HG03135 (cell line): ENCODE data around the gene SHISA4.
"Not testable (repeated sequence)": the region's sequence is repeated elsewhere in the genome, so short reads cannot be mapped to it uniquely, and the experiment has no call there.

Experiments used
- ATAC-seq: cut with Tn5 transposase; IDR thresholded peaks from one replicate; pipeline ENCODE4 v1.9.1; 2021; ENCODE audit warnings: mild to moderate bottlenecking, moderate library complexity; ENCODE audit not compliant: unreplicated experiment

Gene SHISA4

DNA sequence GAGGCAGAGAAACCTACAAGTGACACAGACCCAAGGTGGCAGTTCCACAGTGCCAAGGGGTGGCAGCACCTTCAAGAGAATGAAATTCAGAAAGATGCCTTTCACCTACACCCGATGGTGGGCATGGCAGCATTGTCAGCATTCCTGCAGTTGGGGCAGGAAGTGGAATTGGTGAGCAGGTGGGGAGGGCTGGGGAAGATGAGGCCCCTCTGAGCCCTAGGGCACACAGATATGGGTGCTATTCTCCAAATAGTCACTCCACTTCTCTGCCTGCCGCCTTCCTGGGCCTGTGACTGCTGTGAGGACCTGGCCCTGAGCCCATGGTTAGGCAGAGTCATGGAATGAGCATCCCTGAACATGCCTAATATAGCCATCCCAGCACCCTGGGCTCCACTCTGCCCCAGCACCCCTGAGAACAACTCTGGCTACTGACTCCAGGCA lies 8.3 kb downstream of the SHISA4 start:
- no peak for ATAC-seq

DNA sequence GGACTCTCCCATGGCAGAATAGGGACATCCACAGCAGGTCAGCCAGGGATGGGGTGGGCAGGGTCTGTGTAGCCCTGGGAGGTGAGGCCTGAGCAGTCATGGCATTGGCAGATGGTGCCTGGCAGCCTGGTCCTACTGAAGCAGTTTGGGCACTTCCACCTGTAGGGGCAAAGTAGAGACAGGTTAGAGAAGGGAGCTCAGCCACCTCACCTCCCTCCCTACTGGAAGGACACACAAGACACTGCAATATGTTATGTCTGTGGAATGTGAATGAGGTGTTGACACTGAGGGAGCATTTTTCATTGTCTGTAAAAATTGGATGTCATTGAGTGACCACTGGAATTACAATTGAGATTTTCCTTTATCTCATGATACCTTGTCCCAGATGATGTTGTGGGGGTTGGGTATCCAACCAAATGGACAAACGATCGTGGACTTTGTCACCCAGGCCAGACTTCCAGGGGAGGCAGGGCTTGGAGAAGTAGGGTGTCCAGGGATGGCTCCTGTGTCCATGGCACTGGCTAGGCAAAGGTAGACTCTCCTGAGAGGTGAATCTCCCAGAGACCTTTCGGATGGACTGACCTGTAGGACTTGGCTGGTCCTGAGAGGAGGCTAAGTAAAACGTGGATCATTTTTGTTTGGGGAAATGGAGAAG lies 9.7 kb downstream of the SHISA4 start:
- no peak for ATAC-seq

- no peak for ATAC-seq
Measured at GRCh38 chr1:201898992-201899391, 10.3 kb downstream of the SHISA4 start.

- no peak for ATAC-seq
Measured at GRCh38 chr1:201899683-201900429, 11.2 kb downstream of the SHISA4 start.

DNA sequence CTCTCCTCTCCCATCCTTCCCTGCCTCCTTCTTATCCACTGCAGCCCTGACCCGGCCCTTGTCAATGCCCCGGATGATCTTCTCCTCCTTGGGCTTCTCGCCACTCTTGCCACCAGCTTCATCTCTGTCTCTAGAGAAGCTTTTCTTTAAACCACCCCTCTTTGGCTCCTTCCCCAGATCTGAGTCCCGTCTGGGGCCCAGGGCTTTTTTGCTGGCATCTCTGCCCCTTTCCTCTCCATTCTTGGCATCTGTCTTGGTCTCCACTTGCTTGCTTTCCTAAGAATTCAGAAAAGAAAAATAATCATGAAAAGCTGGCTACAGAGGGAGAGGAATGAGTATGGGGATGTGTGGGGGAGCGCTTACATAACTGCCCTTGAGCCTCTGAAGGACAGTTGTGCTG lies 11.8 kb downstream of the SHISA4 start:
- no peak for ATAC-seq

- not testable (repeated sequence) for ATAC-seq
Measured at GRCh38 chr1:201901036-201901435, 12.3 kb downstream of the SHISA4 start.

GRCh38 chr1:201902198-201902597 lies 13.5 kb downstream of the SHISA4 start:
- ATAC-seq = no peak

DNA sequence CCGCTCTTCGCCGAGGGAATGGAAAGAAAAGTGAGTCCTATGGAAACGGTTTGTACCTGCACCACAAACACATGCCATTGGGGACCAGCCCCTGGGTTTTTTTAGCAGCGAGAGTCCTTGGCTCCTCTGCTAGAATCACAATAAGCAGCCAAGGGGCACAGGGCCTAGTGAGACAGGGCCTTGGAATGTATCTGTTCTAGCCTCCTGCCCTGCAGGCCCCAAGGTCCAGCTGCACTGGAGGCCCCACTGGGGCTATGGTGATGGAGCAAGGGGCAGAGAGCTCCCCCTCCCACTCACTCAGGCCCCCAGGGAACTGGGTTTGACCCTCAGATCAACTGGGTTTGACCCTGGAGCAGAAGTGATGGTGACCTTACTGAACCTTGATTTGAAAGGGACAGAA lies 14.4 kb downstream of the SHISA4 start:
- no peak for ATAC-seq

GRCh38 chr1:201904579-201904978 lies 15.9 kb downstream of the SHISA4 start:
- ATAC-seq = no peak

DNA sequence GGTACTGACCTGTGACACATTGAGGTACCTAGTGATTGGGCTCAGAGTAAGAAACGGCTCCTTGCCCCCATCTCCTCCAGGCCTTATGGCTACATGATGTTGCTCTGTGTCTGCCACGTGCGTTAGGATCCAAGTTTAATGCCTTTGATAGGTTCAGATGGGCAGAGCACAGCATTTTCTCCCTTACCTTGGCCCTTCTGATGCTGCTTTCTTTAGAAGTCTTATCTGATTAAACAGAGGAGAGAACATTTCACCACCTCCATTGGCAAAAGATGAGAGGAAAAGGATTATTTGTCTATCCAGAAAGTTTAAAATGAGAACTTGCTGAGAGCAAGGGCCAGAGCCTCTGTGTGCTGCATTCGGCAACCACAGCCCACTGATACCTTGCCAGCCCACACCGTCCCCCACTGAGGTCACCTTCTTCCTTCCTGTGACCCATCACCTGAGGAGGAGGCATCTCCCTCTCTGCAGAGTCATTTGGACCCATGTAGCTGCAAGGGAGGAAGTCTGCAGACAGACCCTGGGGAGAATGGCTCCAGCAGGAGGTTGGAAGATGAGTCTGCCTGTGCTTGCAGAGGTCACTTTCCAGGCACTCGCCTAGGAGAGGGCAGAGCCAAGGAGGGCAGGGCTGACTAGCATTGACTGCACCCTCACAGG lies 16.7 kb downstream of the SHISA4 start:
- no peak for ATAC-seq

- no peak for ATAC-seq
Measured at GRCh38 chr1:201906336-201906735, 17.6 kb downstream of the SHISA4 start.

- ATAC-seq = no peak
Measured at GRCh38 chr1:201907621-201908020, 18.9 kb downstream of the SHISA4 start.

DNA sequence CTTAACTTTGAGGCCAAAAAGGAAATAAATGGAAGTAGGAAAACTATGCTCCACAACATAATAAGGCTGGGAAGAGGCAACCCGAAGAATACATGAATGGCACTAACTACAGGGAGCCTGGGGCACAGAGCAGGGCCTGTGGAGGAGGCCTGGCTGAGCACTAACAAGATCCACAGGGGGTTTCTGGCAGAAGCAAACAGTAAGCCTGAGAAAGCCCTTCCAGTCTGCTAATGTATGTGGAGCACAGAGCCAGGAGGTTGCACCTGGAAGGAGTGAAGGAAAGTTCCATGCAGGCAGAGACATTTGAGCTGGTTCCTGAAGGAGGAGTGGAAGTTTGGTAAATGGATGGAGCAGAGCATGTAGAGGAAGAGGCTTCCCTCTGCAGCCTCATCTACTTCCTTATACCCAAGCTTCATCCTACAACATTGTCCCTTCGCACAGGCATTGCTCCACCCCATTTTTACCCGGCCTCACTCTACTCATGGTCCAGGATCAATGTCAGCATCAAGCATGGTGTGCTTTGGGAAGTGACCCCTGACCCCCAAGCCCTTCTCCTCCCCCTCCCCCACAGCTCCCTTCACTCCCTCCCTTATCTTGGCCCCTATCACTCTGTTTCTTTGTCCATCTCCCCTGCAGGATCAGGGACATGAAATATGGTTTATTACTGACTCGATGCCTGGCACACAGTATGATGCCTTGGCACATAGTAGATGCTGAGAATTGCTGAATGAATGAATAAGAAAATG lies 23.3 kb downstream of the SHISA4 start:
- ATAC-seq = no peak

DNA sequence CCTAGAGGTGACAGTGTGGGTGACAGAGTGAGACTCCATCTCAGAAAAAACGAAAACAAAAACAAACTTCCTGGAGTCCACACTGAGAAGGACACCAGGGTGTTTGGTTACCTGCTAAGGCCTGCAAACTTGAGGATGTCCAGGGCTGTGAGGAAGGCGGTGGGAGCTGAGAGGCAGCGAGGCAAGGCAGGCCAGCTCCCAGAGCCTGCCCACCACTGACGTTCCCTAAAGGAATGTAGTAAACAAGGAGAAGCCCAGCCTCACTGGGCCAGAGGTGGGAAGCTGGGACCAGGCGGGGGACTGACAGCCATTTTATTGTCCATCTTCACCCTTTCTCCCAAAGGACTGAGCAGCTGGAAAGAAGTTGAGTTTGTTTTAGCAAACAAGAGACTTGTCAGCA lies 24.1 kb downstream of the SHISA4 start:
- ATAC-seq = no peak

DNA sequence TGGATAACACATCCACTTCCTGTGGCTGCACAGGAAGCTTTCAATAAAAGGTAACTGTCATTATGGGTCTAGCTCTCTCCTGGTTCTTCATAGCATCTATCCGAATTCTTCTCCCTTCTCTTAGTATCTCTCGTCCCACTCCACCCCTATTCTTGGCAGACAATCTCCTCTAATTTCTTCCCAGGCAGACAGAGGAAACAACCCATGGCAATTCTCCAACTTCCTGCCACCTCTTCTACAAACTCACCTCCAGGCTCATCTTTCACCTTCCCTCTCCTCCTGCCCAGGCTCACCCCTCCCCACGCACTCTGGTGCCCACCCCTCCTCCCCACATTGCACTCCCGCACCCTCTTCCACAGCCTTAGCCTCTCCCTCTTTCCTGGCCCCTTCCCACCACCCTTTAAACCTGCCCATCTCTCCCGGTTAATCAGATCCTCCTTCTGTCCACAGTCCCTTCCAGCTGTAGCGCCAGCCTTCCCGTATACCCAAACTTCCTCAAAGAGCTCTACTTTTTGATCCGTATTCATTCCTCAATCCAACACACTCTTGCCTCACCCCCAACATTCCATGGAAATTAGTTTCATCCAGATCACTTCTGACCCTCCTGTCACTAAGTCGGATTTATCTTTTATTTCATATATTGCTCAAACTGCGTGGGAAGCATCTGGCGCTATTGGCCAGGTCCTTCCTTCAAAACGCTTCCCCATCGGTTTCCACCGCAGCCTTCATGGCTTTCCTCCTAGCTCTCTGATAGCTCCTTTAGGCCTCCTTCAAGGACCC lies 25.9 kb downstream of the SHISA4 start:
- ATAC-seq = no peak

GRCh38 chr1:201916649-201917249 lies 28.1 kb downstream of the SHISA4 start:
- no peak for ATAC-seq

DNA sequence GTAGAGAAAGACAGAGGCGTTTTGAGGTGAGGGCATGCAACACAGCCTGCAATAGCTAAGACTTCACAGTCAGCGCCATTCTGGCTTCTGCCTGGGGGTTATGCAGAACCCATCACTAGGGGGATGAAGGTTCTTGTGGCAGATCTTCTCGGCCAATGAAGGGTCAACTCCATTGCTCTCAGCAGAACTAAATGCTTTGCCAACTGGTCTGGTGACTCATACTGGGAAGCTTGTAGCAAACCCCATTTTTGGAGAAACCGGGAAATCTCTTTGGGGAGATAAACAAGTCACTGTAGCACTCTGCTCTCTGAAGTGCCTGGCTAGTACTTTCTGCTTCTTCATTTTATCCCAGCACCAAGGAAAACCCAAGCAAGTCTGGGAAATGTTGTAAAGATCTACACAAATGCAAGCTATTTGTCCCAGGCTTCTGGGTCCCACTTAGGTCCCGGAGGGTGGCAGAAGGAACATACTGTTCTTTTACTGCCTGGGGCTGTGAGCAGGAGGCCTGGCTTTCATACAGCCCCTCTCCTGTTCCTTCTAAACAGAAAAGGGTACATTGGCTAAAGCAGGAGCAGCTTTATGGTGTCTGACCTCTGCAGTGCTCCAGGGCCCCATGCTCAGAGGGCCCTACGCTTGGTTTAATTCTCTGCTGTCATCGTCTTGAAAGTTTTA lies 28.8 kb downstream of the SHISA4 start:
- no peak for ATAC-seq

- no peak for ATAC-seq
Measured at GRCh38 chr1:201918343-201918742, 29.6 kb downstream of the SHISA4 start.

DNA sequence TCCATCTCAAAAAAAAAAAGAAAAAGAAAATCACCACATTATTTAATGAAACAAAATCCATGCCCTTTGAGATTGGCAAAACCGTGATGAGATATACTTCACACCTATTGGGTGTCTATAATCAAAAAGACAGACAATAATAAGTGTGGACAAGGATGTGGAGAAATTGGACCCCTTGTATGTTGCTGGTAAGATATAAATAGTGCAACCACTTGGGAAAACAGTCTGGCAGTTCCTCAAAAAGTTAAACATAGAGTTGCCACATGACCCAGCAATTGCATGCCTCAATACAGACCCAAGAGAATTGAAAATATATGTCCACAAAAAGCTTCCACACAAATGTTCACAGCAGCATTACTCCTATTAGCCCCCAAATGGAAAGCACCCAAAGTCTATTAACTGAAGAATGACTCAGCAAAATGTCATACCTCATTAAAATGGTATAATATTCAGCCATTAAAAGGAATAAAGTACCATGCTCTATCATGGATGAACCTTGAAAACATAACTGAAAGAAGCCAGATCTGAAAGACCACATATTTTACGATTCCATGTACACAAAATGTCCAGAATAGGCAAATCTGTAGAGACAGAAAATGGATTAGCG lies 33.4 kb downstream of the SHISA4 start:
- ATAC-seq = no peak
